RPMI8226 (cell line): ENCODE data around the gene SLC13A3.

Experiments
- DNase-seq: peaks from one replicate; pipeline ENCODE4 v3.0.0-alpha.2; 2015

The SLC13A3 gene, protein sequence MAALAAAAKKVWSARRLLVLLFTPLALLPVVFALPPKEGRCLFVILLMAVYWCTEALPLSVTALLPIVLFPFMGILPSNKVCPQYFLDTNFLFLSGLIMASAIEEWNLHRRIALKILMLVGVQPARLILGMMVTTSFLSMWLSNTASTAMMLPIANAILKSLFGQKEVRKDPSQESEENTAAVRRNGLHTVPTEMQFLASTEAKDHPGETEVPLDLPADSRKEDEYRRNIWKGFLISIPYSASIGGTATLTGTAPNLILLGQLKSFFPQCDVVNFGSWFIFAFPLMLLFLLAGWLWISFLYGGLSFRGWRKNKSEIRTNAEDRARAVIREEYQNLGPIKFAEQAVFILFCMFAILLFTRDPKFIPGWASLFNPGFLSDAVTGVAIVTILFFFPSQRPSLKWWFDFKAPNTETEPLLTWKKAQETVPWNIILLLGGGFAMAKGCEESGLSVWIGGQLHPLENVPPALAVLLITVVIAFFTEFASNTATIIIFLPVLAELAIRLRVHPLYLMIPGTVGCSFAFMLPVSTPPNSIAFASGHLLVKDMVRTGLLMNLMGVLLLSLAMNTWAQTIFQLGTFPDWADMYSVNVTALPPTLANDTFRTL

DNA sequence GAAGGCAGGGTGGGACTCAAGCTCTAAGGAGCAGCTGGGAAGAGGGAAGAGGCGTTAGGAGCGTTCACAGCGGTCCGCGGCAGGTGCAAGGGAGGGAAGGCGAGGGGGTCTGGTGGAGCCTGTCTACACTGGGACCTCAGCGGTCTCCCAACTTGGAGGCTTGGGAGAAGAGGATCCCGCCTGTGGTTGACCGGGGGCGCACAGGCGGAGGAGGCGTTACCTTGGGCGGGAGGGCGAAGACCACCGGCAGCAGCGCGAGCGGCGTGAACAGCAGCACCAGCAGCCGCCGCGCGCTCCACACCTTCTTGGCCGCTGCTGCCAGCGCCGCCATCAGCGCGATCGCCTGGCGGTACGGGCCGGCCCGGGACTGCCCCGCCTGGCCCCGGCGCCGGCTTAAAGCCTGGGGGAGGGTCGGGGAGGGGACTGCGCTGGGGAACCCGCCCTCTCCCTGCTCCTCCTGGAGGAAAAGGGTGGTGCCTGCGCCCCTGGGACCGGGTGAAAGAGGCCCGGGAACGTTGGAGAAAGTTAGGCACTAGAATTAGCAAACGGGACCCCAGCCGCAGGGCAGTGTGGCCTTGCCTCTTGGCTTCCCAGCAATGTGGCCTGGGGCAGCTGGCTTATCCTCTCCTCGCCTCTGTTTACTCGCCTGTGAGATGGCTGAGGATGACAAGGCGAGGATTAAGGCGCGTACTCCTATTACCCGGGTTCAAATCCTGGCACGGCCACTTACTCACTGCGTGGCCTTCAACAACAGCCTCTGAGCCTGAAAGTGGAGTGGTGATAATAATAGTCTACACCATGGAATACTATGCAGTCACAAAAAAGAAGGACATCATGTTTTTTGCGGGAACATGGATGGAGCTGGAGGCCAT, at the start of gene SLC13A3:
Gene SLC13A3, minus strand, starts transcription at position 369 of the 872 bp plus-strand sequence. Its CDS starts 38 bp downstream, at position 331.
- DNase-seq = no peak

DNA sequence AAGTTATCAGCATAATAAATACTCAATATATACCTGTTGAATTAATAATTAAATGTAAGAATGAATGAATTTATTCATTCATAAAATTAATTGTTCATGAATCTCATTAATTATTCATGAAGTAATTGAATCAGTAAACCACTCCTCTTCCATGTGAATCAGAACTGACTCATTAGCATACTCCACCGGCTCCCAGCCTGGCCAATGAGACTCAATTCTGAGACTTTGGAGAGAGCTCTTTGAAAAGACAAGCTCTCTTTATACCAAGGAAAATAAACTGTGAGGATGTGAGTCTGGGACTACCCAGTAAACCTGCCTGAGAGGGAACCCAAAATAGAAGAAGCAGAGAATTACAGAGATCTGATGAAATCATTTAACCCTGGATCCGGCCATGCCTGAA, 49.8 kb upstream of the SLC13A3 start:
- DNase-seq = no peak

DNA sequence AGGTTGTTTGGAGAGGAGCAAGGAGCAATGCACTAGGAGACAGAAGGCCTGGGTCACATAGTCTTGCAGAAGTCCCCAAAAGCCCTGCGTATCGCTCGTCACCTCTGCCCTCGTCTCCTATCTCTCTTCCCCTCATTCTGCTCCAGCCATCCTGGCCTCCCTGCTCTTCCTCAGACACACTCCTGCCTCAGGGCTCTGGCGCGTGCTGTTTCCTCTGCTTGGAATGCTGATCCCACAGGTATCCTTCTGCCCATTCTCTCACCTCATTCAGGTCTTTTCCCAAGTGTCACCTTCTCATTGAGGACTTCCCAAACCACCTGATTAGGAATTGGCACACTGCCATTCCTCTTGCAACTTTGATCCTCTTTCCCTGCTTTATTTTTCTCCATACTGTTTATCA, 49.2 kb upstream of the SLC13A3 start:
- no peak for DNase-seq

DNA sequence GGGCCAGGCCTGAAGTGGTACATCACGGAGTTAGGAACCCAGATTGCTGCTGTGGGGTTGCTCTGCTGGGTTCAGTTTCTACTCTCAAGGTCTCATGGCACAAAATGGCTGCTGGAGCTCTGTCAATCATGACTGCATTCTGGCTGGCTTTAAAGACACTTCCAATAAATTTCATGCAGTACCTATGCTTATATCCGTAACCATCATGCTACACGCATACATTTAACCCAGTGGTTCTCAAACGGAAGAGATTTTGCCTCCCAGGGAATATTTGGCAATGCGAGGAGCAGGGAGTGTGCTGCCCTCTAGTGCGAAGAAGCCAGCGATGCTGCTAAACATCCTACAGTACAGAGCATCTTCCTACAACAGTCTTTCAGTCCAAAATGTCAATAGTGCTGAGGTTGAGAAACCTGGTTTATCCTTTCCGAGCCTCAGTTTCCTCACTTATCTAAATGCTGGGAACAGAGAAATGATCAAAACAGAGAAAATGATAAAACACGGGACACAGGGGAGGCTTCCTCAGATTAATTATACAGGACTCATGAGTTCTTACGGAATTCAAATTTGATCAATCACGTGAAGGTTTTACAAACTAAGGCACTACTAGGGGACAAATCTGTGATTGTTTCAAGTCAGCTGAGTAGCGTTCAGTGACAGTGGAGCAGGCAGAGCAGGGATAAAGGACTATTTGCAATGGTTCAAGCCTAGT, 48.5 kb upstream of the SLC13A3 start:
- DNase-seq = peak; percentile 40

DNA sequence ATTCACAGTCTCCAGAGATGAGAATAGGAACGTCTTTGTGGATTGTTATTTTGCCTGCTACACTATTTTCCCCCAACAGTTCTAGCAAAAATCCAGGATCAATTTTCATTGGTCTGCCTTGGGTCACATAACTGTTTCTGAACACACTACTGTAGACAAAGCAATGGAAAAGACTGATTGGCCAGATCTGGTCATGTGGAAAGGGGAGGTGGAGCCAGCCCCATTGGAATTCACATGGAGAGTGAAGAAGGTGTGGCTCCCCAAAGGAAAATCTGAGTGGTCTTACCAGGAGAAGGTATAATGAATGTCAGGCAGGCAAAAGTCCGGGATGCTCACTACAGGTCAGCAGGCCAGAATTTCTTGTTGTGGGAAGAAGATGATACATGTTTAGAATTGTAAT, 47.5 kb upstream of the SLC13A3 start:
- no peak for DNase-seq

DNA sequence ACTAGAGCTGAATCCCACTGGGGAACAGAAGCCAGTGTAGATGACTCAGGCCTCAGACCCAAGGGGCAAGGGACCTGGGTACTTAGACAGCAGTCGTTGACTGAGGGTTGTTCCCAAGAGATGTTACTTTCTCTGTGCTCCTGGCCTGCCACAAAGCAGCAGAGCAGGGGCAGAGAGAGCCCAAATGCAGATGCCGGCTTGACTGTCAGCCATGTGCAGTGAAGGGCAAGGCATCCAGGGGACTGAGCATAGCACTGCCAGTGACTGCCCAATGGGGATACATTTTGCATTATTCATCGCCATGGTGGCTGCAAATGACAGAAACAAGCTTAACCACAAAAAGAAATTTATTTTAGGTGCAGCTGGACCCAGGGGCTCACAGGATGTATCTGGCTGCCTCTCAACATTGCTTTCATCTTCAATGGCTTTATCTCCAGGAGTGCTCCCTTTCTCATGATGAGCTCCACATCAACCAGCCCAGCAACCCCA, 45.6 kb upstream of the SLC13A3 start:
- DNase-seq = no peak

DNA sequence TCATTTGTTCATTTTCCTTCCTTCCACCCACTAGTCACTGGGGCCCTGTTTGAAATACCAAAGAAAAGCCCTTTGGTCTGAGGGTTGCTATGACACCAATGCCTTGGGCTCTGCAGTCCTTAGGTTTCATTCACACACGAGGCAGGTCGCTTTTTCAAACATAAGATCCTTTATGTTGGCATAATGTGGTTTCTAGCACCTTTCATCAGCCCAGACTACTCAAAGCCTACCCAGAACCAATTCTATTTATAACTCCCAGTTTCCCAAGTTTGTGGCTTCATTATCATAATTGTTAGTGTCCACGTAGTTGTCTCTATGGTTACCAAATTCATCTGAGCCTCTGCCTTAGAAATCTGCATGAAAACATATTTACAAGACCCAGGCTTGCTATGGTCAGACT, 44.6 kb upstream of the SLC13A3 start:
- no peak for DNase-seq

DNA sequence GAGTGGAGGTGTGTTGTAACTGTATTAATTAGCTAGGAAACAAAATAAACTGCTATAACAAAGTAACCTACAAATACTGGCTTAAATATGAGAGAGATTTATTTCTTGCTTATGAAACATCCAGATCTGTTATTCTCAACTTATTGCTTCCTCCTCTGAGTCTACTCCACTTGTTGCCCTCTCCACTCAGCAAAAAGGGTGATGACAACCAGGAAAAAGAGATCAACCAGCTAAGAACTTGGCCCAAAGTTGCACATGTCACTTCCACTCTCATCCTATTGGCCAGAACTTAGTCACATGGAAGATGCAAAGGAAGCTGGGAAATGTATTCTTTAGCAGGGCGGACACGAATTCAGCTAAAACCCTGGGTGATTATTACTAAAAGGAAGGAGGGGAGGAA, 43.2 kb upstream of the SLC13A3 start:
- peak; percentile 55 for DNase-seq

DNA sequence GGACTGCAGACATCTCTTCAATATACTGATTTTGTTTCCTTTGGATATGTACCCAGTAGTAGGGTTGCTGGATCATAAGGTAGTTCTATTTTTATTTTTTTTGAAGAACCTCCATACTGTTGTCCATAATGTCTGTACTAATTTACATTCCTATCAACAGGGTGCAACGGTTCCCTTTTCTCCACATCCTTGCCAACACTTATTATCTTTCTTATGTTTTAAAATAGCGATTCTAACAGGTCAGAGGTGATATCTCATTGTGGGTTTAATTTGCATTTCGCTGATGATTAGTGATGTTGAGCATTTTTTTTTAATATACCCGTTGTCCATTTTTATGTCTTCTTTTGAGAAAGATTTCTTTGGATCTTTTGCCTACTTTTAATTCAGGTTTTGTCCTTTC, 39.9 kb upstream of the SLC13A3 start:
- DNase-seq = no peak

DNA sequence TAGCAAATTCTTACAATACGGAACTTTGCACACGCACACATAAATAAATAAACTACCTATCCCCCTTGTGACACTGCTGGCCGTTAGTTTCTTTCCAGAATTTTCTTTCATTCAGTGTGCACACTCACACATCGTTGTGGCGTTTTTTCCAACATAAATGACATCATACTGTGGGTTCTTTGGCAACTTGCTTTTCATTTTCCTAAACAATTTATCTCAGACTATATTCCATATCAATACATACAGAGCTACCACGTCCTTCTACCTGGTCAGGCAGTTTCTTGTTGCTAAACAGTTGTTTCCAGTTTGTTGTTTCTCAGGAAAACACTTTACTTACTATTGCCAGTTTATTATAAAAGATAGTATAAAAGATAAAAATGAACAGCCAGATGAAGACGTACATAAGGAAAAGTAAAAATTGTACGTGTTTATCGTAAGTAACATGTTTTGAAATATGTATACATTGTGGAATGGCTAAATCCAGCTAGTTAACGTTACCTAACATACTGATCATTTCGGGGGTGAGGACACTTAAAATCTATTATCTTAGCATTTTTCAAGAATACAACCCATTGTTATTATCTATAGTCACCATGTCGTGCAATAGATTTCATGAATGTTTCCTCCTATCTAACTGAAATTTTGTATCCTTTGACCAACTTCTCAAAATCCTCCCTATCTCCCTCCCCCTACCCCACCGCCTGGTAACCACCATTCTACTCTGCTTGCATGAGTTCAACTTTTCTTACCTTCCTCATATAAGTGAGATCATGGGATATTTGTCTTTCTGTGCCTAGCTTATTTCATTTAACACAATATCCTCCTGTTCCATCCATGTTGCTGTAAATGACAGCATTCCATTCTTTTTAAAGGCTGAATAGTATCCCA, 39.2 kb upstream of the SLC13A3 start:
- no peak for DNase-seq

DNA sequence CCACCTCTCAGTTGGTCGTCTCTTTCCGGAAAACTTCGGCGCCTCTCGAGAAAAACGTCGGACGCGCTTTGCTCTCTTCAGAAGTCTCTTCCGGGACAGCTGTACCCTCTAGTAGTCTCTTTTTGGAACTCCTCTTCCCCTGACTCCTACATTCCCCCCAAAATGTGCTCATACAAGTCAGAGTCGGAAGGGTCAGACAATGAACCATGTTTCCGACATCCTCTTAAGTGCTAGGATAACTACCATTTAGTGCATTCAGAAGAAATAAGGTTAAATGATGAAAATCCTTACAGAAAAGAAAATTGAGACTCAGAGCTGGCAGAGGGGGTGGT, 38.5 kb upstream of the SLC13A3 start:
- DNase-seq = no peak

DNA sequence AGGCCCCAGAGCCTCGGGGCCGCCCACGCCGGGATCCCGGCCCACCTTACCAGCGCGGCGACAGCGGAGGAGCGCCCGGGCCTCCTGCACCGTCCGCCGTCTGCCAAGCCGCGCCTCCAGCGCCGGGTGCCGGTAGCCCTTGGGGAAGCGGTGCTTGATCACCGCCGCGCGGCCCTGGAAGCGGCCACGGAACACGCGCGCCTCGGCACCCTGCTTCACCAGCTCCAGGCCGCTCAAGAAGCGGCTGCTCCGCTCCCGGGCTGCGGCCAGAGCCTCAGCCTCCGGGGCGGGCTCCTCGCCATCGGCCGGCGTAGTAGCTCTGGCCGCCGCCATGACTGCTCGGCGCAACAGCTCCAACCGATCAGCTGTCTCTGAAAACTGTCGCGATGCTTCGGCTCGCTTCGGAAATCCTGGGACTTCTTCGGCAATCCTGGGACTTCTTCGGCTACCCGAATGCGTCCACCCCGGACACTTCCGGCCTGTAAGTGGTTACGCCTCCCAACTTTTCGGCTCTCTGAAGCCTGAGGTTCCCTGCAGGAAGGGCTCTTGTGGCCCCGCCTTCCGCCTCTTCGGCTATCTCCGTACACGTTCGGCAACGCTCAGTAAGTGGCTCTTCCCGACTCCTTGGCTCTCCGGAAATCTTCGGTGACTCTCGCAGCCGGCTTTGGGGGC, 38.0 kb upstream of the SLC13A3 start, which contains the start of gene TP53RK:
Gene TP53RK, minus strand, starts transcription at position 363 of the 672 bp plus-strand sequence. Its CDS starts 30 bp downstream, at position 333.
- DNase-seq = peak; percentile 98

DNA sequence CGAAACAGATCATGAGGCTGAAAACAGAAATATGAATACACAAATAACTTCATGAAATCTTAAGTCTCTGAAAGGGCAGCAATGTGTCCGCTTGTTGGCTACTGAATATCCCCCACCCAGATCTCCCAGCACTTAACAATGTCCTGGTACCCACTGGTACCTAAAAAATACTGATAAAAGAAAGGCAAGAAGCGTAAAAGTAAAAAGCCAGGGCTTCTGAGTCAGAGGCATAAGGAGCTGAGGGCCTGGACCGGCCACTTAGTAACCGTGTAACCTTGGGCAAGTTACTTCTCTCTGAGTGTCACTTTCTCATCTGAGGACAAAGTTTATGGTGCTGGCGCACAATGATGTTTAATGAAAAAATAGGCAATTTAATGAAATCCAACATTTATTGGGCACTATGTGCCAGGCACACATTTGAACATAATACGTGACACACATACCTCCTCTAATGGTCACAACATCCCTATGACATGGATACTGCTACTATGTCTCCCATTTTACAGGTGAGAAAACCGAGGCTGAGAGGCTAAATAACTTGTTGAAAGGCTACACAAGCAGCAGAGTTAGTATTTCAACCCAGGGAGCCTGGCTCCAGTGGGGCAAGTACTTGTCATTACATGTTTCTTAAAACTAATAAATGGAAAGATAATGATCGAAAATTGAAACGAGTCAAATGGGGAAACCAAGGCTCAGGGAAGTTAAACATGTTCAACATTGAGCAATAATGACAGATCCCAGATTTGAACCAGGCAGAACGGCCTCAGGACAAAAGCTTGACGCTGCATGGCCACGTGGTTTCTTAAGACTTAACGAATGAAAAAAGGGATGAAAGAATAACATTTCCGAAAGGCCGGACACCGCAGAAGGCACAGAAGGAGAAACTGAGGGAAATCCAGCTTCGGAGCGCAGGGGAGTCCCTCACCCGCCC, 37.2 kb upstream of the SLC13A3 start:
- DNase-seq = no peak

DNA sequence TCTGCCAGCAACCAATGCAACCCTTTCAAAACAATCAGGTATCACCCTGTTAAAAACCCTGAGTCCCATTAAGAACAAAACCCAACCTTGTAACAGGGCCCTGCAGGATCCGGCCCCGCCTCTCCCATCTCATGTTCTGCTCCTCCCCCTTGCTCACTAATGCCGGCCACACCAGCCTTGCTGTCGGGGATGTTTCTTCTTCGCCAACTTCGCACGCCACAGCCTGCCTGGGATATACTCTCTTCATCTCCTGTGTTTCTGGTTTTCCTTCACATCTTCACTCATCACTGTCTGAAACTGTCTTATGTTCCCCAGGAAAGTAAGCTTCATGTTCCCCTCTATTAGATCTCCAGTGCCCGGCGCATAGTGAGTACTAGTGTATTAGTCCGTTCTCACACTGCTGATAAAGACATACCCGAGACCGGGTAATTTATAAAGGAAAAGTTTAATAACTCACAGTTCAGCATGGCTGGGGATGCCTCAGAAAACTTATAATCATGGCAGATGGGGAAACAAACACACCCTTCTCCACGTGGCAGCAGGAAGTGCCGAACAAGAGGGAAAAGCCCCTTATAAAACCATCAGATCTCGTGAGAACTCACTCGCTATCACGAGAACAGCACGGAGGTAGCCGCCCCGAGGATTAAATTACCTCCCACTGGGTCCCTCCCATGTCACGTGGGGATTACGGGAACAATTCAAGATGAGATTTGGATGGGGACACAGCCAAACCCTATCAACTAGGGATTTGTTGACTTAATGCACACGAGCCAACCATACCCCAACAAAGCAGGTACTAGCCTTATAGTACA, 32.9 kb upstream of the SLC13A3 start:
- DNase-seq = peak; percentile 33

DNA sequence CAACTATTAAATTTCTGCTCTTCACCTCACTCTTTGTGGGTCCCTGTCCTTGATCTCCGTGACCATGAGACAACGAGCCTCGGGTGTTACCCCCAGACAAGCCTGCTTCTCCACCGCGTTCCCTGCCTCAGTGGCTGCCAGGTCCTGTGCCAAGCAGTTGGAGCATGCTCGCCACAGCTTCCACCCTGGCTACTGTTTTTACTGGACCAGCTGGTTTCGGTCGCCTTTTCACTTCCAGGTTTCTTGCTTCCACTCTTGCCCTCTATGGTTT, 32.3 kb upstream of the SLC13A3 start:
- no peak for DNase-seq

DNA sequence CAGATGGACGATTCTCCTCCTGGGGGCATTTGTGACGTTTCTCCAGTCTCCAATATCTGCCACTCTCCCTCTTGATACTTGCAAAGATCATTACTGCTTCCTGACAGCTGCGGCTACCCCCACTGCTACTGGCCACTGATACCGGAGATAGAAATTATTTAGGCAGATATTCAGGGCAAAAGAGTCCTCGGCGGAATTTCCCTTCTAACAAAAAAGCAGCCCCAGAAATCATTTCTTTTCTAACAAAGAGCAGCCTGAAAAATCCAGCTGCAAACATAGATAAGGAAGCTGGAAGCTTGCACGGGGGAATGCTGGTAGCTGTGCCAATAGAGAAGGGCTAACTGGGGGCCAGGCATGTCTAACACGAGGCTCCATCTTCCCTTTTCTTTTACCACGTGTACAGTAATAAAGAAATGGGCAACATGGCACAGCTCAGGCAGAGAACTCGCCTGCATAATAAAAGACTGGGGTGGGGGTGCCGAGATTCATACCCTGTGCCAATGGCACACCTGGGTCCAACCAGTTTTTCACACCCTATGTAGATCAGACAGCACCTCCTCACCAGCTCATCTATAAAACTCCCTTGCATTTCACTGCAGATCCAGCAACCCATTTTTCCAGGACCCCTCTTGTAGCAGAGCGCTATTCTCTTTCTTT, 31.9 kb upstream of the SLC13A3 start:
- no peak for DNase-seq

DNA sequence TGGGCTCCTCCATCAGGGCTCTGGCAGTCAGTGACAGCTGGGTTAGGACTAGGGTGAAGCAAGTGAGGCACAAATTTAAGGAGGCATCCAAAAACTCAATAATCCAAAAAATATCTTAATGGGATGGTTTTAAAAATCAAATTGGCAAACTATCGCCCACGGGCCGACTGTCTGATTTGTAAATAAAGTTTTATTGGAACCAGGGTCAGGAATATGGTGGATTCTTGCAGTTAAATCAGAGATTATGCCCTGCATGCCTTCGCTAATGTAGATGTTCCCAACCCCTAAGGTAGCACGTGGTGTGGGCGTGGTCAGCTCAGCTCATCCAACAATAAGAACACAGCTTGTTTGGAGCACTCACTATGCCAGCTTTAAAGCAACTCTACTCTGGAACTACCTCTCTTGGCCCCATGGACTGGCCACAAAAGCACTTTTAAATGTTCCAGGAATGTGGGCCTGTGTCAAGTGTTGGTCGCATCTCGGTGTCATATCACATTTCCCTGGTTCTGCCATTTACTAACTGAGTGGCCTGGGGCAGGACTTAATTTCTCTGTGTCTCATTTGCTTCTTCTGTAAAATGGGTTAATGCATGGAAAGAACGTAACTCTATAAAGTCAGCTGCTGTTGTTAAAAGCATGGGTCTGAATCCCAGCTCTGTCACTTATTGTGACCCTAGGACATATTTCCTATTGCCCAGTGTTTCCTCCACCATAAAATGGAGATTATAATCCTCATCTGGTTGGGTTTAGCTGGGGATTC, 31.0 kb upstream of the SLC13A3 start:
- DNase-seq = no peak
